ENCODE data around the gene MSL1. TPM values are rescaled to one million over a fixed set of nuclear protein-coding genes. Genes with fewer than 3 reads are reported as not detected.

The MSL1 gene
- total and polyA plus RNA-seq, 2 of the 4 experiments (the other 2 are of a cell fraction), result 28.3 to 48.4 TPM

DNA sequence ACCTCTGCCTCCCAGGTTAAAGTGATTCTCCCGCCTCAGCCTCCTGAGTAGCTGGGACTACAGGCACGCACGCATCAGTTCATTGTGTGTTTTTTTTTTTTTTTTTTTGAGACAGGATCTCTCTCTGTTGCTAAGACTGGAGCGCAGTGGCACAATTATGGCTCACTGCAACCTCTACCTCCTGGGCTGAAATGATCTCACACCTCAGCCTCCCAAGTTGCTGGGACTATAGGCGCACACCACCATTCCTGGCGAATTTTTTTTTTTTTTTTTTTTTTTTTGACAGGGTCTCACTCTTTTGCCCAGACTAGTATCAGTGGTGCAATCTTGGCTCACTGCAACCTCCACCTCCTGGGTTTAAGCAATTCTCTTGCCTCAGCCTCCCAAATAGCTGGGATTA lies 37.7 kb downstream of the MSL1 start:
- H2BK5ac ChIP-seq (ENCODE audit: low read depth, low read length, poor library complexity, severe bottlenecking), result no peak overlapping the region
- no peaks in the 10 kb centered on the region; the same call in 1 of the 2 replicates for H3K4me1 ChIP-seq (ENCODE audit: control insufficient read depth, insufficient read depth, low read length)
- H2AK5ac ChIP-seq (ENCODE audit: low read depth, low read length), result no peak overlapping the region
- H3K56ac ChIP-seq (ENCODE audit: extremely low read depth, insufficient read depth, low read length), result no peak overlapping the region
- intact Hi-C loops (cut with micrococcal nuclease), result no loop called here
- TF ChIP-seq RCOR1 (IDR thresholded peaks at IDR 0.05; ENCODE audit: insufficient replicate concordance, low read length) (no peak), RAD21 (IDR thresholded peaks at IDR 0.05; ENCODE audit: low read length) (no peak), BHLHE40 (IDR thresholded peaks at IDR 0.05; ENCODE audit: low read depth, low read length) (no peak), SMC3 (IDR thresholded peaks at IDR 0.05; ENCODE audit: low read depth, low read length) (no peak), POLR2A (IDR thresholded peaks at IDR 0.05; ENCODE audit: low read depth, low read length) (no peak), MAZ (IDR thresholded peaks at IDR 0.05; ENCODE audit: borderline replicate concordance, low read depth, low read length) (no peak), FOS (IDR thresholded peaks at IDR 0.05; ENCODE audit: low read depth, low read length) (no peak)
- TF ChIP-seq, protein P1, sequence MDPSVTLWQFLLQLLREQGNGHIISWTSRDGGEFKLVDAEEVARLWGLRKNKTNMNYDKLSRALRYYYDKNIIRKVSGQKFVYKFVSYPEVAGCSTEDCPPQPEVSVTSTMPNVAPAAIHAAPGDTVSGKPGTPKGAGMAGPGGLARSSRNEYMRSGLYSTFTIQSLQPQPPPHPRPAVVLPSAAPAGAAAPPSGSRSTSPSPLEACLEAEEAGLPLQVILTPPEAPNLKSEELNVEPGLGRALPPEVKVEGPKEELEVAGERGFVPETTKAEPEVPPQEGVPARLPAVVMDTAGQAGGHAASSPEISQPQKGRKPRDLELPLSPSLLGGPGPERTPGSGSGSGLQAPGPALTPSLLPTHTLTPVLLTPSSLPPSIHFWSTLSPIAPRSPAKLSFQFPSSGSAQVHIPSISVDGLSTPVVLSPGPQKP (IDR thresholded peaks at IDR 0.05; ENCODE audit: borderline replicate concordance, low read depth, low read length), result no peak
- TF ChIP-seq, protein P2, sequence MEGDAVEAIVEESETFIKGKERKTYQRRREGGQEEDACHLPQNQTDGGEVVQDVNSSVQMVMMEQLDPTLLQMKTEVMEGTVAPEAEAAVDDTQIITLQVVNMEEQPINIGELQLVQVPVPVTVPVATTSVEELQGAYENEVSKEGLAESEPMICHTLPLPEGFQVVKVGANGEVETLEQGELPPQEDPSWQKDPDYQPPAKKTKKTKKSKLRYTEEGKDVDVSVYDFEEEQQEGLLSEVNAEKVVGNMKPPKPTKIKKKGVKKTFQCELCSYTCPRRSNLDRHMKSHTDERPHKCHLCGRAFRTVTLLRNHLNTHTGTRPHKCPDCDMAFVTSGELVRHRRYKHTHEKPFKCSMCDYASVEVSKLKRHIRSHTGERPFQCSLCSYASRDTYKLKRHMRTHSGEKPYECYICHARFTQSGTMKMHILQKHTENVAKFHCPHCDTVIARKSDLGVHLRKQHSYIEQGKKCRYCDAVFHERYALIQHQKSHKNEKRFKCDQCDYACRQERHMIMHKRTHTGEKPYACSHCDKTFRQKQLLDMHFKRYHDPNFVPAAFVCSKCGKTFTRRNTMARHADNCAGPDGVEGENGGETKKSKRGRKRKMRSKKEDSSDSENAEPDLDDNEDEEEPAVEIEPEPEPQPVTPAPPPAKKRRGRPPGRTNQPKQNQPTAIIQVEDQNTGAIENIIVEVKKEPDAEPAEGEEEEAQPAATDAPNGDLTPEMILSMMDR (conservative IDR thresholded peaks at IDR 0.05; ENCODE audit: low read depth, low read length), result no peak
- H3K36me3 ChIP-seq (ENCODE audit: control insufficient read depth, insufficient read depth, low read length), result peaks cover 39% of the 10 kb centered on the region
- H3K27ac ChIP-seq (ENCODE audit: insufficient read depth, low read length), result no peak overlapping the region
- no peak overlapping the region for H4K8ac ChIP-seq (ENCODE audit: low read depth in 2 of 2, low read length in 2 of 2)
- peaks cover 50 to 69% of the 10 kb centered on the region in 2 experiments for H3K79me1 ChIP-seq (ENCODE audit: low read depth in 1 of 2, low read length in 2 of 2)
- H3K9me1 ChIP-seq (ENCODE audit: insufficient read depth, low read length), result peaks cover 8% of the 10 kb centered on the region
- in situ Hi-C loops (cut with MboI; ENCODE audit: low sequenced_read_pairs), result no loop called here
- H3K14ac ChIP-seq (replicated peaks; ENCODE audit: low read depth, low read length), result no peak overlapping the region
- ChIA-PET POLR2A (ENCODE audit: unreplicated experiment) (no interaction called here), CTCF (interaction anchor here (1.1 kb wide), 1 partner anchor 9 kb away, joined by 4 read pairs; no protein-coding TSS in a partner anchor)
- no peak overlapping the region for H4K5ac ChIP-seq (ENCODE audit: low read depth, low read length)
- H3K4me2 ChIP-seq (ENCODE audit: low read depth, low read length), result no peak overlapping the region
- no peak overlapping the region for H3K4me3 ChIP-seq (ENCODE audit: insufficient read depth, low read depth, low read length)
- H2BK15ac ChIP-seq (ENCODE audit: low read depth, low read length), result no peak overlapping the region
- peaks cover 15% of the 10 kb centered on the region for H4K20me1 ChIP-seq (ENCODE audit: insufficient read depth, low read length)
- ATAC-seq (ENCODE audit: low read depth) (no peak), DNase-seq (no peak)
- H3K23ac ChIP-seq (ENCODE audit: low read depth, low read length), result no peak overlapping the region
- no peaks in the 10 kb centered on the region for H3K27me3 ChIP-seq (ENCODE audit: control insufficient read depth, insufficient read depth, low read length)
- no CpG with 5 or more reads among the region's 6 CpGs for WGBS, 2 experiments (ENCODE audit: extremely low coverage in 2 of 2, insufficient read length in 1 of 2)
- dilution Hi-C loops (cut with HindIII; ENCODE audit: low sequenced_read_pairs, unreplicated experiment), result no loop called here
- H3K4ac ChIP-seq (ENCODE audit: low read depth, low read length), result no peak overlapping the region
- no peak overlapping the region for H3K9ac ChIP-seq (ENCODE audit: low read depth, low read length)
- no peak overlapping the region for H4K91ac ChIP-seq (ENCODE audit: insufficient read depth, low read depth, low read length)
- no peak overlapping the region for H2BK120ac ChIP-seq (ENCODE audit: low read depth, low read length)
- no peak overlapping the region for H3K18ac ChIP-seq (ENCODE audit: low read depth, low read length)
- H2AK9ac ChIP-seq (replicated peaks; ENCODE audit: low read depth, low read length, poor library complexity), result no peak overlapping the region
- no peak overlapping the region for H2BK20ac ChIP-seq (ENCODE audit: low read depth, low read length)
- H3K9me3 ChIP-seq (ENCODE audit: control insufficient read depth, insufficient read depth, low read length), result no peaks in the 10 kb centered on the region
- no peak overlapping the region for H2AFZ ChIP-seq (replicated peaks; ENCODE audit: low read length, poor library complexity)
- BruUV-seq (replicated peaks), result no TSS peak
